ENCODE data around the gene UCN2.

DNA sequence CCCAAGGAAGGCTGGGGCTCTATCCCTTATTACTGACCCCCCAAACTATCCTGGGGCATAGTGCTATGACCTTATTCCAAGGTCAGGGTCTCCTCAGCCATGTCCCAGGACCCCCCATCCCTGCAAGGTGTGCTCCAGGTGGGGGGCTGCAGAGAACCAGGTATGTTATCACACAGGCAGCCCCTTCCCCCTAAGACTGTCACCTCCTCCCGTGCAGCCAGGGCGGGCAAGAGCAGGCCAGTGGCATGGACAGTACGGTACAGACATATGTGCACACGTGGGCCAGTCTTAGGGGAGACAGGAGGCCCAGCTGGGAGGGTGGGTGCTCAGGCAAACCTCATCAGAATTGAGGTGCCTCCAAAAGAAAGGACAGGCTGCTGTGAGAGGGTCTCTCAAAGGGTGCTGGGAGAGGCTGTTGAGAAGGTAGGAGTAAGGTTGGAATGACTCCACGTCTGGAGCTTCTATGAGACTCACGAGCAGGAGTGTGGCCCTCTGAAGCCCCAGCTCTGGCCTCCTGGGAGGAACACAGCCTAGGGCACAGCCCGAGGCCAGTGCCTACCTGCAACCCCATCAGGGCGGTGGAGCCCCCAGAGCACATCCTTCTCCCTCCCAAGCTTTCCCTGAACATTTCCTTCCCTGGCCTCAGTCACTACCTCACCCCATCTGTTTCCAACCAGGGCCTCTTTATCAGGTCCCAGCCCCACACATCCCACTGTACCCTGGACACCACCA is 33.3 kb upstream of the UCN2 start:
- TF ChIP-seq, protein P1, sequence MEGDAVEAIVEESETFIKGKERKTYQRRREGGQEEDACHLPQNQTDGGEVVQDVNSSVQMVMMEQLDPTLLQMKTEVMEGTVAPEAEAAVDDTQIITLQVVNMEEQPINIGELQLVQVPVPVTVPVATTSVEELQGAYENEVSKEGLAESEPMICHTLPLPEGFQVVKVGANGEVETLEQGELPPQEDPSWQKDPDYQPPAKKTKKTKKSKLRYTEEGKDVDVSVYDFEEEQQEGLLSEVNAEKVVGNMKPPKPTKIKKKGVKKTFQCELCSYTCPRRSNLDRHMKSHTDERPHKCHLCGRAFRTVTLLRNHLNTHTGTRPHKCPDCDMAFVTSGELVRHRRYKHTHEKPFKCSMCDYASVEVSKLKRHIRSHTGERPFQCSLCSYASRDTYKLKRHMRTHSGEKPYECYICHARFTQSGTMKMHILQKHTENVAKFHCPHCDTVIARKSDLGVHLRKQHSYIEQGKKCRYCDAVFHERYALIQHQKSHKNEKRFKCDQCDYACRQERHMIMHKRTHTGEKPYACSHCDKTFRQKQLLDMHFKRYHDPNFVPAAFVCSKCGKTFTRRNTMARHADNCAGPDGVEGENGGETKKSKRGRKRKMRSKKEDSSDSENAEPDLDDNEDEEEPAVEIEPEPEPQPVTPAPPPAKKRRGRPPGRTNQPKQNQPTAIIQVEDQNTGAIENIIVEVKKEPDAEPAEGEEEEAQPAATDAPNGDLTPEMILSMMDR (conservative IDR thresholded peaks at IDR 0.05; ENCODE audit: low read length), result no peak
- no peak for TF ChIP-seq EZH2phosphoT487 (IDR thresholded peaks at IDR 0.05; ENCODE audit: borderline replicate concordance)
